Neural cell (in vitro differentiated cells): ENCODE measurements around the gene FAT2.

ENCODE experiments used
- EP300 ChIP-seq: fragments of 450-650 bp; conservative IDR thresholded peaks from 2 replicates; pipeline ENCODE4 v1.6.1; 2014; ENCODE audit warnings: antibody characterized with exemption, mild to moderate bottlenecking, moderate library complexity; ENCODE audit not compliant: poor library complexity, severe bottlenecking
- POLR2AphosphoS5 ChIP-seq: IDR thresholded peaks from 2 replicates; pipeline ENCODE4 v1.6.1; 2012
- TF ChIP-seq, protein P1 (sequence below): fragments of 450-650 bp; IDR thresholded peaks from 2 replicates; pipeline ENCODE4 v1.5.1; 2014; ENCODE audit warnings: antibody characterized with exemption, mild to moderate bottlenecking, moderate library complexity; ENCODE audit not compliant: poor library complexity, severe bottlenecking

- TF ChIP-seq, protein P1, sequence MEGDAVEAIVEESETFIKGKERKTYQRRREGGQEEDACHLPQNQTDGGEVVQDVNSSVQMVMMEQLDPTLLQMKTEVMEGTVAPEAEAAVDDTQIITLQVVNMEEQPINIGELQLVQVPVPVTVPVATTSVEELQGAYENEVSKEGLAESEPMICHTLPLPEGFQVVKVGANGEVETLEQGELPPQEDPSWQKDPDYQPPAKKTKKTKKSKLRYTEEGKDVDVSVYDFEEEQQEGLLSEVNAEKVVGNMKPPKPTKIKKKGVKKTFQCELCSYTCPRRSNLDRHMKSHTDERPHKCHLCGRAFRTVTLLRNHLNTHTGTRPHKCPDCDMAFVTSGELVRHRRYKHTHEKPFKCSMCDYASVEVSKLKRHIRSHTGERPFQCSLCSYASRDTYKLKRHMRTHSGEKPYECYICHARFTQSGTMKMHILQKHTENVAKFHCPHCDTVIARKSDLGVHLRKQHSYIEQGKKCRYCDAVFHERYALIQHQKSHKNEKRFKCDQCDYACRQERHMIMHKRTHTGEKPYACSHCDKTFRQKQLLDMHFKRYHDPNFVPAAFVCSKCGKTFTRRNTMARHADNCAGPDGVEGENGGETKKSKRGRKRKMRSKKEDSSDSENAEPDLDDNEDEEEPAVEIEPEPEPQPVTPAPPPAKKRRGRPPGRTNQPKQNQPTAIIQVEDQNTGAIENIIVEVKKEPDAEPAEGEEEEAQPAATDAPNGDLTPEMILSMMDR, result no peak
- TF ChIP-seq EP300 (no peak), POLR2AphosphoS5 (no peak)
These were observed 21.1 kb downstream of the FAT2 start for GRCh38 chr5:151570058-151570457.
